B cell (primary cell): ENCODE data around the gene SPON2.

ENCODE experiments used
- CTCF ChIP-seq: fragments of 200-600 bp; IDR thresholded peaks from one replicate; pipeline ENCODE4 v1.8.0; 2022; ENCODE audit warnings: antibody characterized with exemption, mild to moderate bottlenecking
- EZH2 ChIP-seq: IDR thresholded peaks from 2 replicates; pipeline ENCODE4 v1.6.1; 2012; ENCODE audit warnings: borderline replicate concordance, low read depth, mild to moderate bottlenecking, moderate library complexity, low read length; ENCODE audit not compliant: insufficient read depth, poor library complexity, severe bottlenecking

- TF ChIP-seq CTCF (no peak), EZH2 (no peak)
These were observed 17.7 kb downstream of the SPON2 start for GRCh38 chr4:1154523-1155182.
